ENCODE measurements around the gene KCNMB1. TPM values are rescaled to one million over a fixed set of nuclear protein-coding genes. Genes with fewer than 3 reads are reported as not detected.

The KCNMB1 gene
- total RNA-seq, 1 donor from 2014 or later = 4.9 TPM

- H3K4me3 ChIP-seq = no peak overlapping the region
- no peaks in the 10 kb centered on the region for H3K36me3 ChIP-seq
- intact Hi-C loops (cut with DNase I) = no loop called here
- no peak overlapping the region for H3K27ac ChIP-seq
- no peaks in the 10 kb centered on the region for H3K9me3 ChIP-seq
- no peaks in the 10 kb centered on the region for H3K4me1 ChIP-seq
- H3K27me3 ChIP-seq = no peaks in the 10 kb centered on the region
- no peak for DNase-seq (ENCODE audit: extremely low spot score in 2 of 2)
- TF ChIP-seq POLR2AphosphoS5 (IDR thresholded peaks at IDR 0.05; ENCODE audit: insufficient read depth in 1 of 2, low read depth in 1 of 2) (no peak), CTCF (IDR thresholded peaks at IDR 0.05) (no peak)
Observed at GRCh38 chr5:170432669-170433068, 43.5 kb upstream of the KCNMB1 start.

- H3K27me3 ChIP-seq = no peaks in the 10 kb centered on the region
- no peaks in the 10 kb centered on the region for H3K4me1 ChIP-seq
- DNase-seq (ENCODE audit: extremely low spot score in 2 of 2) = no peak
- intact Hi-C loops (cut with DNase I) = no loop called here
- H3K36me3 ChIP-seq = no peaks in the 10 kb centered on the region
- TF ChIP-seq POLR2AphosphoS5 (IDR thresholded peaks at IDR 0.05; ENCODE audit: insufficient read depth in 1 of 2, low read depth in 1 of 2) = no peak
- TF ChIP-seq POLR2A (IDR thresholded peaks at IDR 0.05) = no peak
- no peak for TF ChIP-seq CTCF (IDR thresholded peaks at IDR 0.05)
- H3K27ac ChIP-seq = no peak overlapping the region
- H3K4me3 ChIP-seq = no peak overlapping the region
- no peaks in the 10 kb centered on the region for H3K9me3 ChIP-seq
Observed at GRCh38 chr5:170431571-170431970, 42.4 kb upstream of the KCNMB1 start.

GRCh38 chr5:170430866-170431437 is 41.8 kb upstream of the KCNMB1 start:
- Histone ChIP-seq H3K4me3 (no peak overlapping the region), H3K36me3 (no peaks in the 10 kb centered on the region), H3K27ac (no peak overlapping the region), H3K9me3 (no peaks in the 10 kb centered on the region), H3K27me3 (no peaks in the 10 kb centered on the region), H3K4me1 (no peaks in the 10 kb centered on the region)
- no peak for DNase-seq (ENCODE audit: extremely low spot score in 2 of 2)
- intact Hi-C loops (cut with DNase I) = no loop called here
- TF ChIP-seq CTCF (IDR thresholded peaks at IDR 0.05) (no peak), POLR2AphosphoS5 (IDR thresholded peaks at IDR 0.05; ENCODE audit: insufficient read depth in 1 of 2, low read depth in 1 of 2) (no peak), POLR2A (IDR thresholded peaks at IDR 0.05) (no peak)

GRCh38 chr5:170430256-170430655 is 41.1 kb upstream of the KCNMB1 start:
- Histone ChIP-seq H3K27ac (no peak overlapping the region), H3K4me3 (no peak overlapping the region), H3K27me3 (no peaks in the 10 kb centered on the region), H3K36me3 (no peaks in the 10 kb centered on the region), H3K9me3 (no peaks in the 10 kb centered on the region), H3K4me1 (no peaks in the 10 kb centered on the region)
- DNase-seq (ENCODE audit: extremely low spot score in 2 of 2) = no peak
- intact Hi-C loops (cut with DNase I) = no loop called here
- TF ChIP-seq POLR2AphosphoS5 (IDR thresholded peaks at IDR 0.05; ENCODE audit: insufficient read depth in 1 of 2, low read depth in 1 of 2) (no peak), POLR2A (IDR thresholded peaks at IDR 0.05) (no peak), CTCF (IDR thresholded peaks at IDR 0.05) (no peak)

- no peak overlapping the region for H3K4me3 ChIP-seq
- intact Hi-C loops (cut with DNase I) = loop anchor here (10.0 kb wide), 3 partner anchors 164 to 324 kb away; partner anchors contain the start of gene FOXI1
- DNase-seq (ENCODE audit: extremely low spot score in 2 of 2) = no peak
Observed at GRCh38 chr5:170429014-170429413, 39.8 kb upstream of the KCNMB1 start.

More at GRCh38 chr5:170429014-170429413, 39.8 kb upstream of the KCNMB1 start:
- H3K4me1 ChIP-seq = no peaks in the 10 kb centered on the region
- no peaks in the 10 kb centered on the region for H3K36me3 ChIP-seq
- no peak overlapping the region for H3K27ac ChIP-seq
- TF ChIP-seq CTCF (IDR thresholded peaks at IDR 0.05) (peak in 1 of 3 experiments; percentile 6), POLR2AphosphoS5 (IDR thresholded peaks at IDR 0.05; ENCODE audit: insufficient read depth in 1 of 2, low read depth in 1 of 2) (no peak), POLR2A (IDR thresholded peaks at IDR 0.05) (no peak)
- H3K9me3 ChIP-seq = no peaks in the 10 kb centered on the region
- H3K27me3 ChIP-seq = no peaks in the 10 kb centered on the region
